Stomach (tissue), 9 donors: Measurements from ENCODE around the gene SNX19. TPM values are rescaled to one million over a fixed set of nuclear protein-coding genes. Genes with fewer than 3 reads are reported as not detected.

Source experiments
- DNase-seq, 2 donors: peaks; one replicate each; pipeline versions ENCODE4 v3.0.0 to v3.0.0-alpha.2; 2013 to 2019
- H3K27ac ChIP-seq, 5 donors: fragments of 200-600 bp in 4 of 5; sonication (generic) in 4 of 5; one replicate each; pipeline ENCODE4 v1.5.1; 2013 to 2019; ENCODE audit warnings: mild to moderate bottlenecking in 1 of 5, moderate library complexity in 1 of 5
- H3K27me3 ChIP-seq, 3 donors: fragments of 200-600 bp; sonication (generic); one replicate each; pipeline ENCODE4 v1.5.1; 2017 to 2019; ENCODE audit warnings: mixed run types in 1 of 3
- H3K36me3 ChIP-seq, 4 donors: fragments of 200-600 bp; sonication (generic); 1 replicate in 3 of 4; 2 replicates in 1 of 4; pipeline ENCODE4 v1.5.1; 2016 to 2019
- H3K4me1 ChIP-seq, 4 donors: fragments of 200-600 bp; sonication (generic); one replicate each; pipeline ENCODE4 v1.5.1; 2016 to 2019
- H3K4me3 ChIP-seq, 4 donors: fragments of 200-600 bp; sonication (generic) in 3 of 4; one replicate each; pipeline ENCODE4 v1.5.1; 2016 to 2019; ENCODE audit warnings: mild to moderate bottlenecking in 1 of 4
- H3K9me3 ChIP-seq, 4 donors: fragments of 200-600 bp; sonication (generic); one replicate each; pipeline ENCODE4 v1.5.1; 2016 to 2019
- EP300 ChIP-seq: sonication (generic); formaldehyde crosslinking; IDR thresholded peaks from one replicate; pipeline ENCODE4 v1.6.1; 2017; ENCODE audit warnings: antibody characterized with exemption
- POLR2A ChIP-seq, 4 donors: fragments of 450-650 bp; IDR thresholded peaks; one replicate each; pipeline ENCODE4 v1.6.1; 2016; ENCODE audit warnings: antibody characterized with exemption in 4 of 4, control low read depth in 2 of 4, mild to moderate bottlenecking in 1 of 4, moderate library complexity in 1 of 4
- POLR2AphosphoS5 ChIP-seq, 3 donors: sonication (generic); formaldehyde crosslinking; IDR thresholded peaks; one replicate each; pipeline ENCODE4 v1.6.1; 2016; ENCODE audit warnings: antibody characterized with exemption in 3 of 3
- WGBS, 5 donors: extraction: QIAGEN DNeasy Blood & Tissue Kit in 3 of 5; methylation state at CpG; one replicate each; pipeline versions ENCODE4 v1.1.5 to v1.1.7; 2013 to 2018; 5-methylcytosine and 5-hydroxymethylcytosine counted together
- intact Hi-C: fragments of 100-400 bp; cut with DNase I; formaldehyde crosslinking; loops from one replicate; pipeline ENCODE4 v1.15.1; 2023; ENCODE audit warnings: low total_unique reads
- polyA plus RNA-seq, 3 donors: library from polyadenylated mRNA; stranded (reverse); fragments of 200-250 nt; gene quantifications; one replicate each; pipeline ENCODE4 v1.2.3, GENCODE V29; 2013
- total RNA-seq, 5 donors: library from RNA; depleted of rRNA; stranded (reverse); fragments of >200 nt; gene quantifications; one replicate each; pipeline versions ENCODE4 v1.1.0 to v1.2.3, GENCODE V29; 2014 to 2016
- TF ChIP-seq, protein P1 (sequence below), 7 experiments: fragments of 450-650 bp in 4 of 7; fragments of 200-600 bp in 3 of 7; sonication (generic) in 3 of 7; IDR thresholded peaks; one replicate each; pipeline ENCODE4 v1.5.1; 2016 to 2019; ENCODE audit warnings: antibody characterized with exemption in 7 of 7, control low read depth in 2 of 7, mild to moderate bottlenecking in 1 of 7
- donor health status: healthy with polysubstance abuse.
- donor health status: Bipolar disorder and iron deficiency.
- donor health status: healthy.

Gene SNX19
- total and polyA plus RNA-seq, 8 donors, result 8.7 to 173 (median 47.4) TPM

DNA sequence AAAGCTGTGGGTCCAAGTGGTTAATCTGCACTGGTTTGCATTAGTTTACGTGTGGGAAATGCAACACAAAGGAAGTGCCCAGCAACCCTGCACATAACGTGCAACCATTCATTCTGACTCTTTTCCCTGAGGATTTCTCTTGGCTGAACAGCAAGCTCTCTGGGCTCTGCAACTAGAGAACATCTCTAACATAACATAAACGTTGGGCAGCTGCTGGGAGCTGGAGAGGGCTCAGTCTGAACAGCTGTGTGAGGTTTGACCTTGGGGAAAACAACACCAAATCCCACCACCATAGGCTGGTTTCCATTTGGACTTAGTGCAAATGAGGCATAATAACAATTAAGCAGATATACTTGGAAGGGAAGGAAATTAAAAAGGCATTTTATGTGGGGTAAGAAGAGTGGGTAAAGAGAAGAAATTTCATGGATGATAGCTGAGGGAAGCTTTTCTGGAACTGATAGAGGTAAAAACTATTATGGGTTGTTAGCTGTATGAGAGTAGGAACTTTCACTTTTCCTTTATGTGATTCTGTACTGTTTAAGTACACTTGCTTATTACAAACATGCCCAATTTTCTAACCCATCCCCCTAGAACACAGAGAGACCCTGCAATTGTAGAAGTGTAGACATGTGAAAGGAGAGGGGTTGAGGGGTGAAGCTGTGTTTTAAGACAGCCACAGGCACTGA lies 76.2 kb downstream of the SNX19 start:
- H3K4me3 ChIP-seq, result no peak overlapping the region
- no peak for DNase-seq
- intact Hi-C loops, result no loop called here
- 31 to 51% (median 40%) methylated on average over 3 of the region's 3 CpGs for WGBS, 5 donors
- H3K27me3 ChIP-seq, result no peaks in the 10 kb centered on the region
- TF ChIP-seq POLR2A (IDR thresholded peaks at IDR 0.05) (no peak), EP300 (no peak), POLR2AphosphoS5 (IDR thresholded peaks at IDR 0.05) (no peak)
- TF ChIP-seq, protein P1, sequence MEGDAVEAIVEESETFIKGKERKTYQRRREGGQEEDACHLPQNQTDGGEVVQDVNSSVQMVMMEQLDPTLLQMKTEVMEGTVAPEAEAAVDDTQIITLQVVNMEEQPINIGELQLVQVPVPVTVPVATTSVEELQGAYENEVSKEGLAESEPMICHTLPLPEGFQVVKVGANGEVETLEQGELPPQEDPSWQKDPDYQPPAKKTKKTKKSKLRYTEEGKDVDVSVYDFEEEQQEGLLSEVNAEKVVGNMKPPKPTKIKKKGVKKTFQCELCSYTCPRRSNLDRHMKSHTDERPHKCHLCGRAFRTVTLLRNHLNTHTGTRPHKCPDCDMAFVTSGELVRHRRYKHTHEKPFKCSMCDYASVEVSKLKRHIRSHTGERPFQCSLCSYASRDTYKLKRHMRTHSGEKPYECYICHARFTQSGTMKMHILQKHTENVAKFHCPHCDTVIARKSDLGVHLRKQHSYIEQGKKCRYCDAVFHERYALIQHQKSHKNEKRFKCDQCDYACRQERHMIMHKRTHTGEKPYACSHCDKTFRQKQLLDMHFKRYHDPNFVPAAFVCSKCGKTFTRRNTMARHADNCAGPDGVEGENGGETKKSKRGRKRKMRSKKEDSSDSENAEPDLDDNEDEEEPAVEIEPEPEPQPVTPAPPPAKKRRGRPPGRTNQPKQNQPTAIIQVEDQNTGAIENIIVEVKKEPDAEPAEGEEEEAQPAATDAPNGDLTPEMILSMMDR (IDR thresholded peaks at IDR 0.05), result no peak
- H3K4me1 ChIP-seq, result peaks cover 0 to 4% (median 0%) of the 10 kb centered on the region in 4 donors
- H3K9me3 ChIP-seq, result peaks cover 0 to 3% (median 0%) of the 10 kb centered on the region in 4 donors
- no peaks in the 10 kb centered on the region for H3K36me3 ChIP-seq
- H3K27ac ChIP-seq, result peak overlapping the region in 2 of 5 donors; percentile 4 to 23

DNA sequence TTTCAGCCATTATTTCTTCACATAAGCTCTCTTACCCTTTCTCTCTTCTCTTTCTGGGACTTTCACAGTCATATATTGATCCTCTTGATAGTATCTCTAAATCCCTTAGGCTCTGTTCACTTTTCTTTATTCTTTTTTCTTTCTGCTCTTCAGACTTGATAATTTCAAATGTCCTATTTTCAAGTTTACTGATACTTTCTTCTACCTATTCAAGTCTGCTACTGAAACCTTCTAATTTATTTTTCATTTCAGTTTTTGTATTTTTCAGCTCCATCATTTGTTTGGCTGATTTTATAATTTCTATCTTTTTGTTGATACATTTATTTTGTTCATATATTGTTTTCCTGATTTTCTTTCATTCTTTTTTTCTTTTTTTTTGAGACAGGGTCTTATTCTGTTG lies 79.1 kb downstream of the SNX19 start:
- H3K27ac ChIP-seq, result no peak overlapping the region
- H3K36me3 ChIP-seq, result no peaks in the 10 kb centered on the region
- intact Hi-C loops, result no loop called here
- H3K9me3 ChIP-seq, result peaks cover 0 to 3% (median 0%) of the 10 kb centered on the region in 4 donors
- no peak for DNase-seq
- no peak overlapping the region for H3K4me3 ChIP-seq
- H3K4me1 ChIP-seq, result peaks cover 0 to 4% (median 0%) of the 10 kb centered on the region in 4 donors
- TF ChIP-seq POLR2AphosphoS5 (IDR thresholded peaks at IDR 0.05), result no peak
- no peak for TF ChIP-seq EP300
- TF ChIP-seq, protein P1 (IDR thresholded peaks at IDR 0.05), result no peak
- TF ChIP-seq POLR2A (IDR thresholded peaks at IDR 0.05), result no peak
- no peaks in the 10 kb centered on the region for H3K27me3 ChIP-seq

DNA sequence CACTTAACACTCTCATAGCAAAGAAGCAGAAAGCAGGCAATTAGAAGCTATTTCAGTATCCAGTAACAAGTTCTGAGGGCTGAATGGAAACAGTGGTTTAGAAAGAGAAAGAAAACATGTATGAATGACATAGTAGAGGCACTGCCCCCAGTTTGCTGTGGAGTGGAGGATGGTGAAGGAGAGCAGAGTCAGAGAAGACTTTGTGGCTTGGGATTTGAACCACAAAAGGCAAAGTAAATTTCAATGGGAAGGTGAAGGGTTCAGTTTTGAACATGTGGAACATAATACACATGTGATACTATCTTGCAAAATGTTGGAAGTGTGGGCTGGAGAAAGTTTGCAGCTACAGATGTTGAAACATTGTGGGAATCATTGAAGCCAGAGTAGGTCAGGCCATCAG lies 81.4 kb downstream of the SNX19 start:
- Histone ChIP-seq H3K27ac (no peak overlapping the region), H3K27me3 (no peaks in the 10 kb centered on the region), H3K4me3 (no peak overlapping the region), H3K36me3 (no peaks in the 10 kb centered on the region), H3K9me3 (peaks cover 0 to 3% (median 0%) of the 10 kb centered on the region in 4 donors), H3K4me1 (peaks cover 0 to 17% (median 7%) of the 10 kb centered on the region in 4 donors)
- intact Hi-C loops, result no loop called here
- DNase-seq, result no peak
- TF ChIP-seq POLR2A (IDR thresholded peaks at IDR 0.05), result no peak
- TF ChIP-seq POLR2AphosphoS5 (IDR thresholded peaks at IDR 0.05), result no peak
- TF ChIP-seq, protein P1 (IDR thresholded peaks at IDR 0.05), result no peak
- TF ChIP-seq EP300, result no peak

DNA sequence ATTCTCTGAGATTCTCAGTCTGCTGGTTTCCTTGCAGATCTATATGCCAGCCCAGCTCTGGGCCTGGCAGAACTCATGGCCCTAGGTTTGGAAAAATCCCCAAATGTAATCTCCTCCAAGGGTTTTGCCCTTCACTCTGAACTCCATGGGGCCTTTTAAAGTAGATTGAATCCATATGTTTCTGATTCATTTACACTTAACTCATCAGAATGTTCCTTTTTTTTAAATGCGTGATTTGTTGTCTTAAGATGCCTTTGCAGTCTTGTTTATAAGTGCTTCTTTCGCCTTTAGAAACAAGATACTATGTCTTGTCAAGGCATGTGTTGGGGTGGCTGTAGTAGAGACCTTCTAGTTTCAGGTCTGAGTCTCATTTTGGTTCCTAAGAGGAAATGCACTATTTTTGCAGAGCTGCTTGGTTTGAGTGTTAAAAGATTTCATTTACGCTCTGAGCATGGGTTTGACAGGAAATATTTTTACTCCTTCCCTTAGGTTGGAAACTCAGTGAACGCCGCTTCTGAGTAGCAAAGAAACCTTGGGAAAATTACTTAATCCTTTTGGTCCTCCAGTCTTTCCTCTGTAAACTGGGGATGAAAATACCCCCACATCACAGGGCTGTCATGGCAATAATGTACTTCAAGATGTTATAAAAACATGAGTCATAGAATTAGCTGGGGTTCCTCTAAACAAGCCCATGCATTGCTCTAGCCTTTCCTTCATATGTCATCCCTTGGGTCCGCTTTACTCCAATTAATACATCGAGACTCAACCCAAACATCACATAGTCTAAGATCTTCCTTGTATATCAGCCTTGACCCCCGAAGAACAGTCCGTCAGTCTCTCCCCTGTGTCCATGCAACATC lies 83.5 kb downstream of the SNX19 start:
- intact Hi-C loops, result no loop called here
- Histone ChIP-seq H3K4me3 (no peak overlapping the region), H3K27ac (no peak overlapping the region), H3K9me3 (peaks cover 0 to 3% (median 0%) of the 10 kb centered on the region in 4 donors), H3K27me3 (no peaks in the 10 kb centered on the region), H3K36me3 (no peaks in the 10 kb centered on the region), H3K4me1 (peaks cover 0 to 22% (median 13%) of the 10 kb centered on the region in 4 donors)
- 90 to 97% (median 94%) methylated on average over 9 of the region's 9 CpGs for WGBS, 5 donors
- TF ChIP-seq POLR2A (IDR thresholded peaks at IDR 0.05) (no peak), POLR2AphosphoS5 (IDR thresholded peaks at IDR 0.05) (no peak), EP300 (no peak)
- TF ChIP-seq, protein P1 (IDR thresholded peaks at IDR 0.05), result no peak
- DNase-seq, result no peak
